DOHH2 (cell line): ENCODE data around the gene MEIOB.

Experiments used
- H3F3A ChIP-seq: fragments of 200-600 bp; sonication (generic), shearing (Covaris generic); 2 replicates; pipeline ENCODE4 v1.6.0; 2016; ENCODE audit warnings: antibody characterized with exemption, mild to moderate bottlenecking; ENCODE audit not compliant: control insufficient read depth, insufficient read depth
- H3K27ac ChIP-seq: fragments of 200-600 bp; sonication (generic); 2 replicates; pipeline ENCODE4 v1.5.1; 2014; ENCODE audit warnings: low read depth, mild to moderate bottlenecking, low read length, moderate library complexity
- H3K27me3 ChIP-seq: fragments of 200-600 bp; sonication (generic); 2 replicates; pipeline ENCODE4 v1.6.1; 2014; ENCODE audit warnings: mild to moderate bottlenecking, low read length, mixed read lengths; ENCODE audit not compliant: control insufficient read depth
- H3K36me3 ChIP-seq: fragments of 200-600 bp; sonication (generic); 2 replicates; pipeline ENCODE4 v1.6.1; 2014; ENCODE audit warnings: mild to moderate bottlenecking, low read length, moderate library complexity, mixed read lengths; ENCODE audit not compliant: control insufficient read depth
- H3K4me1 ChIP-seq: fragments of 200-600 bp; sonication (generic); 2 replicates; pipeline ENCODE4 v1.6.1; 2014; ENCODE audit warnings: mild to moderate bottlenecking, low read length, mixed read lengths; ENCODE audit not compliant: control insufficient read depth
- H3K4me2 ChIP-seq: fragments of 200-600 bp; sonication (generic); 2 replicates; pipeline ENCODE4 v1.6.0; 2014; ENCODE audit warnings: mild to moderate bottlenecking, low read length, moderate library complexity
- H3K4me3 ChIP-seq: fragments of 200-600 bp; sonication (generic); 2 replicates; pipeline ENCODE4 v1.5.1; 2014; ENCODE audit warnings: mild to moderate bottlenecking, low read length, mixed read lengths
- H3K79me2 ChIP-seq: fragments of 200-600 bp; sonication (generic); 2 replicates; pipeline ENCODE4 v1.6.1; 2014; ENCODE audit warnings: mild to moderate bottlenecking, low read length, mixed read lengths; ENCODE audit not compliant: control insufficient read depth
- H3K9me2 ChIP-seq: fragments of 200-600 bp; sonication (generic); replicated peaks from 2 replicates; pipeline ENCODE4 v1.6.1; 2014; ENCODE audit warnings: mild to moderate bottlenecking, low read length, mixed read lengths; ENCODE audit not compliant: control insufficient read depth
- H3K9me3 ChIP-seq: fragments of 200-600 bp; sonication (generic); 2 replicates; pipeline ENCODE4 v1.6.1; 2014; ENCODE audit warnings: antibody characterized with exemption, low read length, mixed read lengths; ENCODE audit not compliant: control insufficient read depth, insufficient read depth
- H4K20me1 ChIP-seq: fragments of 200-600 bp; sonication (generic); 2 replicates; pipeline ENCODE4 v1.6.0; 2014; ENCODE audit warnings: low read depth, mild to moderate bottlenecking, antibody characterized with exemption, low read length, moderate library complexity; ENCODE audit not compliant: control insufficient read depth, insufficient read depth
- CTCF ChIP-seq: fragments of 200-600 bp; sonication (generic); IDR thresholded peaks from one replicate; pipeline ENCODE4 v1.5.1; 2014; ENCODE audit warnings: antibody characterized with exemption, mild to moderate bottlenecking, low read depth, low read length; ENCODE audit not compliant: poor library complexity, severe bottlenecking
- EZH2phosphoT487 ChIP-seq: fragments of 200-600 bp; sonication (generic); IDR thresholded peaks from 2 replicates; pipeline ENCODE4 v1.6.1; 2017; ENCODE audit warnings: borderline replicate concordance, mild to moderate bottlenecking, antibody characterized with exemption, low read length, moderate library complexity, mixed read lengths

MEIOB gene

GRCh38 chr16:1839554-1839953 lies 32.4 kb downstream of the MEIOB start:
- H3F3A ChIP-seq, result no peaks in the 10 kb centered on the region
- TF ChIP-seq CTCF (no peak), EZH2phosphoT487 (no peak)
- H3K9me3 ChIP-seq, result no peaks in the 10 kb centered on the region
- no peak overlapping the region for H3K4me2 ChIP-seq
- 0 out of 2 replicates have a peak, but pooled peaks cover 4% of the 10 kb centered on the region for H4K20me1 ChIP-seq
- H3K27me3 ChIP-seq, result peaks cover 11% of the 10 kb centered on the region
- H3K27ac ChIP-seq, result no peak overlapping the region
- no peaks in the 10 kb centered on the region for H3K36me3 ChIP-seq
- H3K9me2 ChIP-seq, result no peaks in the 10 kb centered on the region
- H3K4me1 ChIP-seq, result 0 out of 2 replicates have a peak, but pooled peaks cover 2% of the 10 kb centered on the region
- no peak overlapping the region for H3K4me3 ChIP-seq
- H3K79me2 ChIP-seq, result no peaks in the 10 kb centered on the region

- Histone ChIP-seq H3F3A (no peaks in the 10 kb centered on the region), H3K4me3 (no peak overlapping the region), H3K79me2 (peaks cover 2% of the 10 kb centered on the region; the same call in 1 of the 2 replicates), H3K9me2 (no peaks in the 10 kb centered on the region), H3K9me3 (no peaks in the 10 kb centered on the region), H3K36me3 (no peaks in the 10 kb centered on the region), H3K27ac (no peak overlapping the region), H3K27me3 (peaks cover 11% of the 10 kb centered on the region), H3K4me1 (peaks cover under 1% of the 10 kb centered on the region), H4K20me1 (0 out of 2 replicates have a peak, but pooled peaks cover 4% of the 10 kb centered on the region), H3K4me2 (no peak overlapping the region)
- TF ChIP-seq EZH2phosphoT487 (no peak), CTCF (no peak)
Measured at GRCh38 chr16:1834096-1834495, 37.9 kb downstream of the MEIOB start.

- no peaks in the 10 kb centered on the region for H3K9me3 ChIP-seq
- no peak for TF ChIP-seq CTCF
- no peak for TF ChIP-seq EZH2phosphoT487
- H3K4me3 ChIP-seq, result no peak overlapping the region
- 0 out of 2 replicates have a peak, but pooled peaks cover 7% of the 10 kb centered on the region for H4K20me1 ChIP-seq
- no peaks in the 10 kb centered on the region for H3K36me3 ChIP-seq
- peaks cover 12% of the 10 kb centered on the region for H3K4me1 ChIP-seq
- H3K9me2 ChIP-seq, result no peaks in the 10 kb centered on the region
- H3F3A ChIP-seq, result peaks cover 5% of the 10 kb centered on the region; the same call in 1 of the 2 replicates
- H3K79me2 ChIP-seq, result peaks cover 13% of the 10 kb centered on the region
- no peak overlapping the region for H3K4me2 ChIP-seq
- peaks cover 5% of the 10 kb centered on the region; the same call in 1 of the 2 replicates for H3K27me3 ChIP-seq
- H3K27ac ChIP-seq, result no peak overlapping the region
Measured at GRCh38 chr16:1832838-1833454, 39.0 kb downstream of the MEIOB start.
